Activated naive CD4-positive, alpha-beta T cell treated with anti-CD3 and anti-CD28 coated beads, Interleukin-2, amount 50 U/mL, for 24 hours (primary cell): Measurements from ENCODE around the gene PRKN.
"Not testable (repeated sequence)": the region's sequence is repeated elsewhere in the genome, so short reads cannot be mapped to it uniquely, and the experiment has no call there.

ENCODE experiments used
- H3K27ac Mint-ChIP-seq: one replicate; pipeline ENCODE4 v1.8.0; 2021; ENCODE audit warnings: mild to moderate bottlenecking, mixed read lengths
- H3K27me3 Mint-ChIP-seq: one replicate; pipeline ENCODE4 v1.8.0; 2021; ENCODE audit warnings: mixed read lengths
- H3K36me3 Mint-ChIP-seq: one replicate; pipeline ENCODE4 v1.8.0; 2021; ENCODE audit warnings: mixed read lengths
- H3K4me1 Mint-ChIP-seq: one replicate; pipeline ENCODE4 v1.8.0; 2021; ENCODE audit warnings: mixed read lengths
- H3K4me3 Mint-ChIP-seq: one replicate; pipeline ENCODE4 v1.8.0; 2021; ENCODE audit warnings: mild to moderate bottlenecking, mixed read lengths
- H3K9me3 Mint-ChIP-seq: one replicate; pipeline ENCODE4 v1.8.0; 2021; ENCODE audit warnings: mixed read lengths

Gene PRKN

GRCh38 chr6:161540532-161540931, 1187.0 kb downstream of the PRKN start:
- no peaks in the 10 kb centered on the region for H3K27me3 Mint-ChIP-seq
- H3K27ac Mint-ChIP-seq = no peak overlapping the region
- no peaks in the 10 kb centered on the region for H3K4me1 Mint-ChIP-seq
- peaks cover 4% of the 10 kb centered on the region for H3K9me3 Mint-ChIP-seq
- no peak overlapping the region for H3K4me3 Mint-ChIP-seq
- H3K36me3 Mint-ChIP-seq = peaks cover 1% of the 10 kb centered on the region

GRCh38 chr6:161536224-161536630, 1191.3 kb downstream of the PRKN start:
- H3K4me1 Mint-ChIP-seq = no peaks in the 10 kb centered on the region
- no peaks in the 10 kb centered on the region for H3K27me3 Mint-ChIP-seq
- no peak overlapping the region for H3K27ac Mint-ChIP-seq

GRCh38 chr6:161534264-161534873, 1193.2 kb downstream of the PRKN start:
- no peaks in the 10 kb centered on the region for H3K4me1 Mint-ChIP-seq
- no peaks in the 10 kb centered on the region for H3K9me3 Mint-ChIP-seq
- no peak overlapping the region for H3K27ac Mint-ChIP-seq
- no peak overlapping the region for H3K4me3 Mint-ChIP-seq
- no peaks in the 10 kb centered on the region for H3K27me3 Mint-ChIP-seq
- no peaks in the 10 kb centered on the region for H3K36me3 Mint-ChIP-seq

More at GRCh38 chr6:161536224-161536630, 1191.3 kb downstream of the PRKN start:
- H3K36me3 Mint-ChIP-seq = no peaks in the 10 kb centered on the region
- H3K9me3 Mint-ChIP-seq = no peaks in the 10 kb centered on the region
- no peak overlapping the region for H3K4me3 Mint-ChIP-seq

- H3K4me3 Mint-ChIP-seq = no peak overlapping the region
- H3K27ac Mint-ChIP-seq = no peak overlapping the region
- H3K27me3 Mint-ChIP-seq = no peaks in the 10 kb centered on the region
- H3K36me3 Mint-ChIP-seq = no peaks in the 10 kb centered on the region
- H3K9me3 Mint-ChIP-seq = no peaks in the 10 kb centered on the region
- H3K4me1 Mint-ChIP-seq = no peaks in the 10 kb centered on the region
Measured at GRCh38 chr6:161533266-161533665, 1194.3 kb downstream of the PRKN start.

- no peak overlapping the region for H3K27ac Mint-ChIP-seq
- H3K36me3 Mint-ChIP-seq = no peaks in the 10 kb centered on the region
- H3K9me3 Mint-ChIP-seq = no peaks in the 10 kb centered on the region
- no peak overlapping the region for H3K4me3 Mint-ChIP-seq
- no peaks in the 10 kb centered on the region for H3K27me3 Mint-ChIP-seq
- H3K4me1 Mint-ChIP-seq = no peaks in the 10 kb centered on the region
Measured at GRCh38 chr6:161532536-161532935, 1195.0 kb downstream of the PRKN start.

- Mint-ChIP-seq H3K36me3 (no peaks in the 10 kb centered on the region), H3K27ac (no peak overlapping the region), H3K4me3 (no peak overlapping the region), H3K27me3 (no peaks in the 10 kb centered on the region), H3K9me3 (no peaks in the 10 kb centered on the region), H3K4me1 (no peaks in the 10 kb centered on the region)
Measured at GRCh38 chr6:161526794-161527193, 1200.8 kb downstream of the PRKN start.

GRCh38 chr6:161523362-161523761, 1204.2 kb downstream of the PRKN start:
- no peaks in the 10 kb centered on the region for H3K36me3 Mint-ChIP-seq
- H3K27ac Mint-ChIP-seq = no peak overlapping the region
- no peak overlapping the region for H3K4me3 Mint-ChIP-seq
- no peaks in the 10 kb centered on the region for H3K4me1 Mint-ChIP-seq
- no peaks in the 10 kb centered on the region for H3K9me3 Mint-ChIP-seq
- H3K27me3 Mint-ChIP-seq = no peaks in the 10 kb centered on the region

- H3K9me3 Mint-ChIP-seq = no peaks in the 10 kb centered on the region
- H3K4me1 Mint-ChIP-seq = no peaks in the 10 kb centered on the region
- no peaks in the 10 kb centered on the region for H3K36me3 Mint-ChIP-seq
- no peak overlapping the region for H3K4me3 Mint-ChIP-seq
- H3K27me3 Mint-ChIP-seq = no peaks in the 10 kb centered on the region
- no peak overlapping the region for H3K27ac Mint-ChIP-seq
Measured at GRCh38 chr6:161522276-161522675, 1205.3 kb downstream of the PRKN start.

- Mint-ChIP-seq H3K9me3 (no peaks in the 10 kb centered on the region), H3K27me3 (no peaks in the 10 kb centered on the region), H3K27ac (no peak overlapping the region), H3K4me3 (no peak overlapping the region), H3K36me3 (peaks cover 2% of the 10 kb centered on the region), H3K4me1 (no peaks in the 10 kb centered on the region)
Measured at GRCh38 chr6:161511447-161512095, 1216.0 kb downstream of the PRKN start.

GRCh38 chr6:161508341-161508740, 1219.2 kb downstream of the PRKN start:
- H3K4me1 Mint-ChIP-seq = no peaks in the 10 kb centered on the region
- no peaks in the 10 kb centered on the region for H3K27me3 Mint-ChIP-seq
- no peak overlapping the region for H3K27ac Mint-ChIP-seq
- no peaks in the 10 kb centered on the region for H3K9me3 Mint-ChIP-seq
- H3K4me3 Mint-ChIP-seq = no peak overlapping the region
- peaks cover 2% of the 10 kb centered on the region for H3K36me3 Mint-ChIP-seq

- no peaks in the 10 kb centered on the region for H3K4me1 Mint-ChIP-seq
- H3K9me3 Mint-ChIP-seq = no peaks in the 10 kb centered on the region
- H3K27me3 Mint-ChIP-seq = no peaks in the 10 kb centered on the region
- no peak overlapping the region for H3K27ac Mint-ChIP-seq
- no peak overlapping the region for H3K4me3 Mint-ChIP-seq
- peaks cover 2% of the 10 kb centered on the region for H3K36me3 Mint-ChIP-seq
Measured at GRCh38 chr6:161507375-161507774, 1220.2 kb downstream of the PRKN start.

- Mint-ChIP-seq H3K36me3 (no peaks in the 10 kb centered on the region), H3K27ac (no peak overlapping the region), H3K27me3 (no peaks in the 10 kb centered on the region), H3K9me3 (no peaks in the 10 kb centered on the region), H3K4me3 (no peak overlapping the region), H3K4me1 (no peaks in the 10 kb centered on the region)
Measured at GRCh38 chr6:161503570-161503969, 1224.0 kb downstream of the PRKN start.

GRCh38 chr6:161498881-161499280, 1228.7 kb downstream of the PRKN start:
- Mint-ChIP-seq H3K36me3 (no peaks in the 10 kb centered on the region), H3K4me3 (no peak overlapping the region), H3K27ac (no peak overlapping the region), H3K27me3 (no peaks in the 10 kb centered on the region), H3K9me3 (no peaks in the 10 kb centered on the region), H3K4me1 (no peaks in the 10 kb centered on the region)

GRCh38 chr6:161498359-161498758, 1229.2 kb downstream of the PRKN start:
- no peaks in the 10 kb centered on the region for H3K4me1 Mint-ChIP-seq
- H3K36me3 Mint-ChIP-seq = peaks cover under 1% of the 10 kb centered on the region
- no peak overlapping the region for H3K27ac Mint-ChIP-seq
- no peaks in the 10 kb centered on the region for H3K9me3 Mint-ChIP-seq
- H3K4me3 Mint-ChIP-seq = no peak overlapping the region
- no peaks in the 10 kb centered on the region for H3K27me3 Mint-ChIP-seq

GRCh38 chr6:161496941-161497340, 1230.6 kb downstream of the PRKN start:
- H3K27ac Mint-ChIP-seq = no peak overlapping the region
- no peak overlapping the region for H3K4me3 Mint-ChIP-seq
- no peaks in the 10 kb centered on the region for H3K4me1 Mint-ChIP-seq
- H3K9me3 Mint-ChIP-seq = no peaks in the 10 kb centered on the region
- H3K27me3 Mint-ChIP-seq = no peaks in the 10 kb centered on the region
- H3K36me3 Mint-ChIP-seq = peaks cover 2% of the 10 kb centered on the region

- H3K27me3 Mint-ChIP-seq, H3K4me3 Mint-ChIP-seq, H3K27ac Mint-ChIP-seq, H3K9me3 Mint-ChIP-seq, H3K36me3 Mint-ChIP-seq, H3K4me1 Mint-ChIP-seq: not testable (repeated sequence)
Measured at GRCh38 chr6:161496271-161496670, 1231.3 kb downstream of the PRKN start.

- Mint-ChIP-seq H3K27me3 (no peaks in the 10 kb centered on the region), H3K4me3 (no peak overlapping the region), H3K27ac (no peak overlapping the region), H3K4me1 (no peaks in the 10 kb centered on the region), H3K36me3 (peaks cover 2% of the 10 kb centered on the region), H3K9me3 (no peaks in the 10 kb centered on the region)
Measured at GRCh38 chr6:161494566-161494965, 1233.0 kb downstream of the PRKN start.
